GM19468 (cell line): ENCODE data around the gene IKZF3.
"Not testable (repeated sequence)": the region's sequence is repeated elsewhere in the genome, so short reads cannot be mapped to it uniquely, and the experiment has no call there.

ENCODE experiments used
- ATAC-seq: cut with Tn5 transposase; IDR thresholded peaks from one replicate; pipeline ENCODE4 v1.9.1; 2021; ENCODE audit warnings: mild to moderate bottlenecking, moderate library complexity, moderate number of reproducible peaks; ENCODE audit not compliant: unreplicated experiment; ENCODE audit errors: extremely low read depth

IKZF3 gene

GRCh38 chr17:39863918-39864746 lies at the start of gene IKZF3:
Gene IKZF3, minus strand, starts transcription at chr17:39864312. Its CDS starts 186 bp downstream, at chr17:39864126.
- ATAC-seq = peak; percentile 25

- ATAC-seq = no peak
These were observed 44.8 kb upstream of the IKZF3 start for GRCh38 chr17:39908789-39909352.

DNA sequence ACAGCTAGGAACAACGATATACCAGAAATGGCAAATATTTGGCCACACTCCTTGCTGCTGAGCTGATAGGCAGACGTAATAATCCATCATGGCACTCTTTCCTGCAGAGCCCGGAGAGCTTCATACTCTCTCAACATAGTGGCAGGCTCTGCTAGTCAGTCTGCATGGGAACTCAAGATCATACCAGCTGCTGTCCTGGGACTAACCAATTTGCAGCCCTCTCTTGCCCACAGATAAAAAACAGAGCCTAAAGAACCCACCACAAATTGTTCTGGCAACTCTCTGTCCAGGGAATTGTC lies 40.8 kb upstream of the IKZF3 start:
- ATAC-seq = no peak

GRCh38 chr17:39903158-39903884 lies 39.2 kb upstream of the IKZF3 start:
- no peak for ATAC-seq

DNA sequence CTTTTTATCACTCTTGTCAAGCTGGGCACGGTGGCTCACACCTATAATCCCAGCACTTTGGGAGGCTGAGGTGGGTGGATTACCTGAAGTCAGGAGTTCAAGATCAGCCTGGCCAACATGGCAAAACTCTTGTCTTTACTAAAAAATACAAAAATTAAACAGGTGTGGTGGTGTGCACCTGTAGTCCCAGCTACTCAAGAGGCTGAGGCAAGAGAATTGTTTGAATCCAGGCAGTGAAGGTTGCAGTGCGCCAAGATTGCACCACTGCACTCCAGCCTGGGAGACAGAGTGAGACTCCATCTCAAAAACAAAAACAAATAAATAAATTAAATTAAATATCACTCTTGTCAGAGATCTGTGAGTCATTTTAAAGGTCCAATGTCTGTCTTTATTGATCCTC lies 37.9 kb upstream of the IKZF3 start:
- not testable (repeated sequence) for ATAC-seq

DNA sequence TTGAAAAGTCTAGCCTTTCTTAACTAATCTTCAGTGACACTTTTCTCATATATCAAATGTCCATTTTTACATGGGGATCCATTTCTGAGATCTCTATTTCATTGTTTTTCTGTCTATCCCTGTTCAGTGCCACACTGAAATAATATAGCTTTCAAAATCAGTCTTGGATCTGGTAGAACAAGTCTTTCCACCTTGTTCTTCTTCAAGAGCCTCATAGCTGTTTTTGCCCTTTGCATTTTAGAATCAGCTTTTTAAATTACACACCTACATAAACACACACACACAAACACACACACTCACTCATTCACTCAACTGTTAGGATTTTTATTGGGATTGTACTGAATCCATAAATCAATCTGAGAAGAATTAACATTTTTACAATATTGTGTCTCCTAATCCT lies 35.1 kb upstream of the IKZF3 start:
- no peak for ATAC-seq

- no peak for ATAC-seq
These were observed 34.0 kb upstream of the IKZF3 start for GRCh38 chr17:39898088-39898487.

- no peak for ATAC-seq
These were observed 30.7 kb upstream of the IKZF3 start for GRCh38 chr17:39894681-39895376.

DNA sequence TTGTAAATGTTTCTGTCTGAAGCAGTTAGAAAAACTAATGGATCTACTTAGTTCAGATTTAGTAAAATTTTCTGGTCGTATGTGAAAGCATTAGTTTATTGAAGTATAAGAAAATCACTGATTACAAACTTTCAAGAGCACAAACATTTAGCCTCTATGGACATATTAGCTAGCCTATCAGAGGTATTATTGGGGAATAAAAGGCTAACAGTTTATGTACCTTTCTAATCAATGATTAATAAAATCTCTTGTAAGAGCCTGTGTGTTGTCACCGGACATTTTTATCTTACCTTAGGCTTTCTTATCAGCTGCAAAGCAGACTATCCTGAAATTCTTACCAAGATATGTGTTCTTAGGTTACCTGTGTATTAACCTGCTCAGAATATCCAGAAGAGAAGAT lies 25.1 kb upstream of the IKZF3 start:
- no peak for ATAC-seq

DNA sequence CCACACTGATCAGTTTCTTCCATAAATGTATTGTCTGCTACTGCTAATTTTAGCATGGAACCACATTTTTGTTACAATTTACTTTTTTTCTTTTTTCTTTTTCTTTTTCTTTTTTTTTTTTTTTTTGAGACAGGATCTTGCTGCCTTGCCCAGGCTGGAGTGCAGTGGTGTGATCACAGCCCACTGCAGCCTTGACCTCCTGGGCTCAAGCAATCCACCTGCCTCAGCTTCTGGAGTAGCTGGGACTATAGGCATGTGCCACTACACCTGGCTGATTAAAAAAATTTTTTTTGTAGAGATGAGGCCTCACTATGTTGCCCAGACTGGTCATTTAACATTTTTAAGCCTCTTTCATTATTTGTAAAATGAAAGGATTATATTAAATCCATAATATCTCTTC lies 23.0 kb upstream of the IKZF3 start:
- no peak for ATAC-seq

GRCh38 chr17:39886102-39886501 lies 22.0 kb upstream of the IKZF3 start:
- not testable (repeated sequence) for ATAC-seq

DNA sequence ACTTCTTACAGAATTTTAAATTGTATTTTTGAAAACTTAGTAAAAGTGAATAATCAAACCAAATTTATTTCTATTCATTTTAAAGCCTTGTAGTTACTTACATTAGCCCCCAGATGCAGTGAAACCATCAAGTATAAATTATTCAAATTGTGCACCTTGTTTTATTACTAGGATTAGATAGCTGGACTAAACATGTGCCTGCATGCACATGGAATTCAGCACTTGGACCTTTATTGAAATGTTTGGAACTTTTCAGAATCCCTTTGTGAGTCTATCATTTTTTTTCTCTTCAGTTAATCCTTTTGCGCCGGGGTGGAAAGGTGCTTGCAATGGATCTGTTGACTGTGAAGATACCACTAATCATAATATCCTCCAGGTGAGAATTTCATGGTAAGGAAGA lies 8.6 kb upstream of the IKZF3 start:
- ATAC-seq = no peak

DNA sequence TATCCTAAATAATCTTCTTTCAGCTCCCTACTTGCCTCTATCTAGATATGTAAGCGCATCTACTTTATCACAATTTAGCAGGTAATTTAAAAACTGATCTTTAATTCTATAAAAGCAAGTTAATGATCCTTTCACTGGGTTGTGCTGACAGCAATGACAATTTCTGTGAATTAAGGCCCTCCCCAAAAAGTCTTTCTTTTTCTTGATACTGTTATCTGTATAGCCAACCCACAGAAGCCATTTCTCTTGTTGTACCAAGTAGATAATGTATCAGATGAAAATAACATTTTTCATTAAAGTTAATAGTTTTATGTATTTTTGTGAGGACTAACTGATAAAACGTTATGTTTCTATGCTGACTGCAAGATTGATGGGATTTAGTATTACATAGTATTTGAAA lies 7.7 kb upstream of the IKZF3 start:
- ATAC-seq = no peak

DNA sequence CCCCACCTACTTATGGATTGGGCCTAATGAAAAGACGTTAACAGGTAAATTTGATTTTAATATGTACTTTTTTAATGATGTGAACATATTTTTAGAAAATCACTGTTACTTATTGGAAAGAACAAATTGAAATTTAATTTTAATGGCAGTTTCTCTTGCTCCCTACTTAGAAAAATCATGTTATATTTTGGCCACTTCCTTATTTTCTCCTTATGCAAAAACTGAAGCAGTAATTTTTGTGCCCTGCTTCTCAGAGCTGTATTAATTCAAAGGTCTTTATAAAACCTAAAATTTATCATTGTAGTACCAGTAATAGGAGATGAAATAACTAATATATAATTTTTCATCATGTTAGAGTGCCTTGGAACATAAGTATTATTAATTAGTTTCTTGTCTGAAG lies 6.7 kb upstream of the IKZF3 start:
- no peak for ATAC-seq

- no peak for ATAC-seq
These were observed 4.4 kb upstream of the IKZF3 start for GRCh38 chr17:39868554-39868942.

- no peak for ATAC-seq
These were observed 3.9 kb upstream of the IKZF3 start, which contains the start of gene ZPBP2 for GRCh38 chr17:39867880-39868553. Gene ZPBP2, plus strand, starts transcription at chr17:39868202. Its CDS starts 153 bp downstream, at chr17:39868355.

GRCh38 chr17:39867084-39867879 lies 3.2 kb upstream of the IKZF3 start:
- no peak for ATAC-seq

DNA sequence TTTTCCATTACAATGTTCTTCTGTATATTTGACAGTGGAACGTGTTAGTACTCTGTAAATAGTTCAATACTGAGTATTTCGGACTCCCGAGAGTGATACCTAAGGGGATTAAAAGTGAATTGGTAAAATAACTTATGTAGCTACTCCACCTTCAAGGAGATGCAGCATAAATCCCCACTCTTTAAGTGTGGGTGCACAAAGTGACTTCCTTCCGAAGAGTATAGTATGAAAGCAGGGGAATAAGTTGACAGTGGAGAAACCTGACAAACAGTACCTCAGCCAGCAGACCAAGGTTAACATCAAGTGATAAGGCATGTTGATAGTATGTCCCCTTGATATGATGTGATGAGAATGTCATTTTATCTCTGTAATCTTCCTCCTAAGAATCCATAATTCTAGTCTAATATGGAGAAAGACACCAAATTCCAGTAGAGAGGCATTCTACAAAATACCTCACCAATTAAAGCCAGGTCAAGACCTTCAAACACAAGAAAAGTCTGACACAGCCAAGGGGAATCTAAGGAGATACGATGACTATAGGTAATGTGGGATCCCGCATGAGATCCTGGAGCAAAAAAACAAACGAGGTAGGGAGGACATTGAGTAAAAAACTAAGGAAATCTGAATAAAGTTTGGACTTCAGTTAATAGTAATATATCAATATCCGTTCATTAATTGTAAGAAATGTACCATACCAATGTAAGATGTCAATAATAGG lies 2.1 kb upstream of the IKZF3 start:
- no peak for ATAC-seq
